ENCODE results near the gene ARPP21.

DNA sequence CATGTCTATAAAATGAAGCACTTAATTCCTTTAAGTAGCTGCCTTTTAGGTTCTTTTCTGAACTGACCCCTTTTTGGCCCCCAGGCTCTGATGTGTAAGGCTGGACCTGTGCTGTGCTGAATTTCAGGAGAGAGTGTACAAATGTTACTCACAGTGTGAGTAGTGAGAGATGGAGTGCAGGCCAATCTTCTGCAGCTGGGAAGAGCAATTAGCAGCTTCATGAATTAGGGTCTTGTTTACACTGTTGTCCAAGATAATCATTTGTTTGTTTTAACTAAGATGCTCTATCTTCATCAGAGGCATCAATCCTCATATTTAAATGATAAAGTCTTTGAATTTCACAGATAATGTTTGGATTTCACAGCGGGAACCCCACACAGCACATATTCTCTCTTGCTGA lies 19.4 kb downstream of the ARPP21 start:
- TF ChIP-seq GATA2 (IDR thresholded peaks at IDR 0.05; ENCODE audit: low read depth, low read length) (no peak), GATA3 (IDR thresholded peaks at IDR 0.05; ENCODE audit: low read depth, low read length) (no peak)
